CD14-positive monocyte (primary cell): ENCODE data around the gene SH3YL1. TPM values are rescaled to one million over a fixed set of nuclear protein-coding genes. Genes with fewer than 3 reads are reported as not detected.

Experiments used
- DNase-seq, 3 donors: peaks; one replicate each; pipeline ENCODE4 v3.0.0-alpha.2; 2011 to 2022
- H2AFZ ChIP-seq: 2 replicates; pipeline ENCODE4 v1.6.0; 2012; ENCODE audit warnings: mild to moderate bottlenecking, low read depth, low read length, inconsistent platforms; ENCODE audit not compliant: insufficient read depth, poor library complexity, severe bottlenecking
- H3K27ac ChIP-seq, 2 donors: 1 replicate in 1 of 2; 2 replicates in 1 of 2; pipeline ENCODE4 v1.5.1; 2012 to 2013; ENCODE audit warnings: low read length in 2 of 2, control low read depth in 1 of 2, inconsistent platforms in 1 of 2, low read depth in 1 of 2, mild to moderate bottlenecking in 1 of 2
- H3K27me3 ChIP-seq, 2 donors: one replicate each; pipeline versions ENCODE4 v1.6.0 to v1.6.1; 2011 to 2013; ENCODE audit warnings: low read length in 2 of 2; ENCODE audit not compliant: control insufficient read depth in 2 of 2, insufficient read depth in 2 of 2
- H3K36me3 ChIP-seq, 2 donors: replicated peaks in 1 of 2; 1 replicate in 1 of 2; 2 replicates in 1 of 2; pipeline versions ENCODE4 v1.5.1 to v1.6.1; 2012 to 2013; ENCODE audit warnings: low read length in 2 of 2, control low read depth in 1 of 2, inconsistent platforms in 1 of 2, mild to moderate bottlenecking in 1 of 2; ENCODE audit not compliant: insufficient read depth in 2 of 2, control insufficient read depth in 1 of 2
- H3K4me1 ChIP-seq, 2 donors: 1 replicate in 1 of 2; 2 replicates in 1 of 2; pipeline versions ENCODE4 v1.5.1 to v1.6.1; 2012 to 2013; ENCODE audit warnings: low read length in 2 of 2, control low read depth in 1 of 2, inconsistent platforms in 1 of 2, mild to moderate bottlenecking in 1 of 2, moderate library complexity in 1 of 2; ENCODE audit not compliant: insufficient read depth in 2 of 2, control insufficient read depth in 1 of 2
- H3K4me2 ChIP-seq: replicated peaks from 2 replicates; pipeline ENCODE3; 2012; ENCODE audit warnings: low read length, moderate library complexity, mild to moderate bottlenecking; ENCODE audit not compliant: poor library complexity, severe bottlenecking; ENCODE audit errors: extremely low read depth
- H3K4me3 ChIP-seq, 3 experiments: fragments of 200-600 bp in 1 of 3; sonication (generic) in 1 of 3; replicated peaks in 1 of 3; 1 replicate in 2 of 3; 2 replicates in 1 of 3; pipeline ENCODE4 v1.5.1; 2011 to 2013; ENCODE audit warnings: low read length in 3 of 3, mild to moderate bottlenecking in 3 of 3, control low read depth in 2 of 3, low read depth in 2 of 3, inconsistent platforms in 1 of 3, moderate library complexity in 1 of 3
- H3K79me2 ChIP-seq: 2 replicates; pipeline ENCODE4 v1.6.0; 2012; ENCODE audit warnings: mild to moderate bottlenecking, control low read depth, inconsistent platforms, low read length, moderate library complexity; ENCODE audit not compliant: insufficient read depth
- H3K9ac ChIP-seq: 2 replicates; pipeline ENCODE4 v1.6.0; 2017; ENCODE audit warnings: low read length, mild to moderate bottlenecking; ENCODE audit not compliant: insufficient read depth, poor library complexity, severe bottlenecking
- H3K9me3 ChIP-seq, 2 donors: replicated peaks in 1 of 2; 1 replicate in 1 of 2; 2 replicates in 1 of 2; pipeline versions ENCODE4 v1.5.1 to v1.6.1; 2012 to 2013; ENCODE audit warnings: low read length in 2 of 2, control low read depth in 1 of 2; ENCODE audit not compliant: control insufficient read depth in 1 of 2, insufficient read depth in 1 of 2
- H4K20me1 ChIP-seq: 2 replicates; pipeline ENCODE4 v1.6.0; 2012; ENCODE audit warnings: mild to moderate bottlenecking, low read length, control low read depth, moderate library complexity; ENCODE audit not compliant: insufficient read depth
- H3K27ac Mint-ChIP-seq, 7 donors: one replicate each; pipeline ENCODE4 v1.8.0; 2020; ENCODE audit warnings: mild to moderate bottlenecking in 7 of 7, mixed read lengths in 7 of 7, moderate library complexity in 6 of 7, inconsistent platforms in 2 of 7
- H3K27me3 Mint-ChIP-seq, 3 donors: one replicate each; pipeline ENCODE4 v1.8.0; 2021 to 2022; ENCODE audit warnings: low read depth in 3 of 3, mild to moderate bottlenecking in 3 of 3, mixed read lengths in 3 of 3, moderate library complexity in 3 of 3, inconsistent platforms in 1 of 3
- H3K36me3 Mint-ChIP-seq, 2 donors: one replicate each; pipeline ENCODE4 v1.8.0; 2020; ENCODE audit warnings: mixed read lengths in 2 of 2, inconsistent platforms in 1 of 2, mild to moderate bottlenecking in 1 of 2
- H3K4me1 Mint-ChIP-seq: one replicate; pipeline ENCODE4 v1.8.0; 2020; ENCODE audit warnings: mild to moderate bottlenecking, mixed read lengths
- H3K4me3 Mint-ChIP-seq, 2 donors: one replicate each; pipeline ENCODE4 v1.8.0; 2020; ENCODE audit warnings: mild to moderate bottlenecking in 2 of 2, mixed read lengths in 2 of 2, moderate library complexity in 1 of 2
- H3K9me3 Mint-ChIP-seq, 7 donors: one replicate each; pipeline ENCODE4 v1.8.0; 2020 to 2022; ENCODE audit warnings: mixed read lengths in 7 of 7, mild to moderate bottlenecking in 6 of 7, moderate library complexity in 6 of 7, inconsistent platforms in 2 of 7
- WGBS: methylation state at CpG from one replicate; pipeline ENCODE4 v1.1.5; 2013; ENCODE audit warnings: missing lambda C conversion rate; ENCODE audit not compliant: insufficient coverage; 5-methylcytosine and 5-hydroxymethylcytosine counted together
- intact Hi-C, 2 donors: fragments of 100-400 bp; cut with micrococcal nuclease; formaldehyde crosslinking; loops; one replicate each; pipeline versions ENCODE4 v1.15.0 to v1.15.1; 2023
- polyA plus RNA-seq, 3 donors: library from polyadenylated mRNA; depleted of rRNA in 1 of 3; unstranded in 2 of 3; stranded (reverse) in 1 of 3; fragments of 300-500 nt in 2 of 3; fragments of >200 nt in 1 of 3; fragmentation: Illumina TruSeq in 2 of 3; gene quantifications; 1 replicate in 2 of 3; 2 replicates in 1 of 3; pipeline ENCODE4 v1.2.3, GENCODE V29; 2012 to 2021
- TF ChIP-seq, protein P1 (sequence below): fragments of 200-600 bp; IDR thresholded peaks from one replicate; pipeline ENCODE4 v1.8.0; 2022; ENCODE audit warnings: antibody characterized with exemption, mild to moderate bottlenecking

SH3YL1 gene
- polyA plus RNA-seq, 3 donors: 2.4 to 11.7 (median 4.0) TPM

DNA sequence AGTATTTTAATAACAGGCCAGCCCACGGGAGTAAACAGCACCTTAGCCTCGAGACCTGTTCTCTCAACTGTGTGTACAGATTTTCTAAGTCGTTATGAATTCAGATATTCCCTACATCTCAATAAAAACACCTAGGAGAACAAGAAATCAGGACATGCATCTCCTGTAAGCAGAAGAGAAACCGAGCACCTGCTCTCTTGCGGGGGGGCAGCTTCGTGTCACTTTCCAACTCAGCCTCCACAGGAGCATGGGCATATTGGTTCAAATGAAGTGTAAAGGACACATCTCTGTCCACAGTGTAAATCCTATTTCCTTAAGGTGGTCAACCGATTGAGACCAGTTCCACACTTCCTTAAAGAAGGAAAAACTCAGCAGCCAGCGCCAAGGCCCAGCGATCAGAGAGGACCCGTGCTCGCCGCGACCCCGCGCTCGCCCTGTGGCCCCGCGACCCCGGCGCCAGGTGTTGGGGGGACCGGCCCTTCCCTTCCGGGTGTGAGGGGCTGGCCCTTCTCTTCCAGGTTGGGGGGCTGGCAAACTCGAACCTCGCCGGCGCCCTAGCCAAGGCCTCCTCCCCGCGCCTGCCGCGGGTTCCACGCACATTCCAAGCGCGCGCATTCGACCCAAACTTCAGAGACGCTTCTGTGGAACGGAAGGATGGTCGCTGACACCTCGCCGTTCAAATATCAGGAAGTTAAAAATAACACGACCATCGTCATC is 652 bp downstream of the SH3YL1 start:
- Histone ChIP-seq H3K4me3 (peak overlapping the region in 1 of 3 experiments; percentile 83), H3K27ac (no peak overlapping the region), H3K4me2 (peak overlapping the region; percentile 90), H3K36me3 (no peaks in the 10 kb centered on the region), H3K4me1 (peaks cover 16 to 20% of the 10 kb centered on the region in 2 donors), H3K27me3 (no peaks in the 10 kb centered on the region), H2AFZ (peak overlapping the region; percentile 92), H3K9me3 (peaks cover 5 to 6% of the 10 kb centered on the region in 2 donors), H3K79me2 (peaks cover 41% of the 10 kb centered on the region), H3K9ac (no peak overlapping the region), H4K20me1 (peaks cover 7% of the 10 kb centered on the region)
- intact Hi-C loops: loop anchor here in 1 of 2 donors (10.0 kb wide), 1 partner anchor 412 kb away; the partner anchor contains the start of gene TMEM18
- TF ChIP-seq, protein P1, sequence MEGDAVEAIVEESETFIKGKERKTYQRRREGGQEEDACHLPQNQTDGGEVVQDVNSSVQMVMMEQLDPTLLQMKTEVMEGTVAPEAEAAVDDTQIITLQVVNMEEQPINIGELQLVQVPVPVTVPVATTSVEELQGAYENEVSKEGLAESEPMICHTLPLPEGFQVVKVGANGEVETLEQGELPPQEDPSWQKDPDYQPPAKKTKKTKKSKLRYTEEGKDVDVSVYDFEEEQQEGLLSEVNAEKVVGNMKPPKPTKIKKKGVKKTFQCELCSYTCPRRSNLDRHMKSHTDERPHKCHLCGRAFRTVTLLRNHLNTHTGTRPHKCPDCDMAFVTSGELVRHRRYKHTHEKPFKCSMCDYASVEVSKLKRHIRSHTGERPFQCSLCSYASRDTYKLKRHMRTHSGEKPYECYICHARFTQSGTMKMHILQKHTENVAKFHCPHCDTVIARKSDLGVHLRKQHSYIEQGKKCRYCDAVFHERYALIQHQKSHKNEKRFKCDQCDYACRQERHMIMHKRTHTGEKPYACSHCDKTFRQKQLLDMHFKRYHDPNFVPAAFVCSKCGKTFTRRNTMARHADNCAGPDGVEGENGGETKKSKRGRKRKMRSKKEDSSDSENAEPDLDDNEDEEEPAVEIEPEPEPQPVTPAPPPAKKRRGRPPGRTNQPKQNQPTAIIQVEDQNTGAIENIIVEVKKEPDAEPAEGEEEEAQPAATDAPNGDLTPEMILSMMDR: no peak
- Mint-ChIP-seq H3K36me3 (peaks cover 2 to 13% of the 10 kb centered on the region in 2 donors), H3K27me3 (peaks cover 3 to 9% (median 7%) of the 10 kb centered on the region in 3 donors), H3K4me1 (peaks cover 22% of the 10 kb centered on the region), H3K4me3 (peak overlapping the region; percentile 80 to 88), H3K27ac (no peak overlapping the region), H3K9me3 (peaks cover 0 to 12% (median 8%) of the 10 kb centered on the region in 7 donors)
- no peak for DNase-seq
- 63% methylated on average over 37 of the region's 42 CpGs for WGBS

DNA sequence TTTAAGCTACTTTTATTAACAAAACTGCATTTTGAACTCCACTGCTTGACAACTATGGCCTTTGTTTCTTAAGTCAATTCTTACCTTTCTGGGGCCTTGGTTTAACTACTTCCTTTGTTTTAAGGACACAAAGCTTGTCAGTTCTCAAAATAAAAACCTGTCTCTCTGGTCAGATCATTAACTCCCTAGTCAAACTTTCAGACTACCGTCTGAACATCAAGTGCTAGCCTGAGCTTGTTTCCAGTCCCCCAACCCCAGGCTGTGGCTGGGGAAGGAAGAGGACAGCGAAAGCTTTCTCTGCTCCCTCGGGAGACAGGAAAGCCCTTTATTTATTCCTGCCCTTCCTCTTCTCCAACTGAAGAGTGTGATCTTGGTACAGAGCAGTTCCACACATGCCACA is 1.7 kb downstream of the SH3YL1 start:
- peaks cover 0 to 13% of the 10 kb centered on the region in 2 donors for H3K36me3 Mint-ChIP-seq
- H3K27me3 Mint-ChIP-seq: peaks cover 3 to 9% (median 9%) of the 10 kb centered on the region in 3 donors
- H3K27ac Mint-ChIP-seq: no peak overlapping the region
- Histone ChIP-seq H3K4me2 (no peak overlapping the region), H3K27me3 (no peaks in the 10 kb centered on the region), H3K9me3 (peaks cover 9 to 15% of the 10 kb centered on the region in 2 donors), H2AFZ (no peak overlapping the region), H3K79me2 (peaks cover 30% of the 10 kb centered on the region), H3K4me3 (no peak overlapping the region), H4K20me1 (no peaks in the 10 kb centered on the region), H3K36me3 (no peaks in the 10 kb centered on the region), H3K27ac (no peak overlapping the region), H3K9ac (no peak overlapping the region), H3K4me1 (peaks cover 16 to 20% of the 10 kb centered on the region in 2 donors)
- no peak overlapping the region for H3K4me3 Mint-ChIP-seq
- H3K4me1 Mint-ChIP-seq: peaks cover 18% of the 10 kb centered on the region
- no peak for DNase-seq
- TF ChIP-seq, protein P1: no peak
- no CpG with 5 or more reads among the region's 3 CpGs for WGBS
- H3K9me3 Mint-ChIP-seq: peaks cover 2 to 22% (median 15%) of the 10 kb centered on the region in 7 donors
- intact Hi-C loops: loop anchor here in 1 of 2 donors (10.0 kb wide), 1 partner anchor 413 kb away; the partner anchor contains the start of gene TMEM18
